Fibroblast of mammary gland (primary cell): ENCODE measurements around the gene XKR7.

Experiments
- DNase-seq: peaks from one replicate; pipeline ENCODE4 v3.0.0-alpha.2; 2010; ENCODE audit warnings: low read depth
- H3K4me3 ChIP-seq: 2 replicates; pipeline ENCODE4 v1.5.1; 2011; ENCODE audit warnings: low read depth, mild to moderate bottlenecking, low read length, moderate library complexity; ENCODE audit not compliant: control insufficient read depth
- CTCF ChIP-seq: conservative IDR thresholded peaks from 2 replicates; pipeline ENCODE4 v1.5.1; 2011; ENCODE audit warnings: low read depth, low read length, inconsistent platforms; ENCODE audit not compliant: control insufficient read depth, insufficient read depth

The XKR7 gene

DNA sequence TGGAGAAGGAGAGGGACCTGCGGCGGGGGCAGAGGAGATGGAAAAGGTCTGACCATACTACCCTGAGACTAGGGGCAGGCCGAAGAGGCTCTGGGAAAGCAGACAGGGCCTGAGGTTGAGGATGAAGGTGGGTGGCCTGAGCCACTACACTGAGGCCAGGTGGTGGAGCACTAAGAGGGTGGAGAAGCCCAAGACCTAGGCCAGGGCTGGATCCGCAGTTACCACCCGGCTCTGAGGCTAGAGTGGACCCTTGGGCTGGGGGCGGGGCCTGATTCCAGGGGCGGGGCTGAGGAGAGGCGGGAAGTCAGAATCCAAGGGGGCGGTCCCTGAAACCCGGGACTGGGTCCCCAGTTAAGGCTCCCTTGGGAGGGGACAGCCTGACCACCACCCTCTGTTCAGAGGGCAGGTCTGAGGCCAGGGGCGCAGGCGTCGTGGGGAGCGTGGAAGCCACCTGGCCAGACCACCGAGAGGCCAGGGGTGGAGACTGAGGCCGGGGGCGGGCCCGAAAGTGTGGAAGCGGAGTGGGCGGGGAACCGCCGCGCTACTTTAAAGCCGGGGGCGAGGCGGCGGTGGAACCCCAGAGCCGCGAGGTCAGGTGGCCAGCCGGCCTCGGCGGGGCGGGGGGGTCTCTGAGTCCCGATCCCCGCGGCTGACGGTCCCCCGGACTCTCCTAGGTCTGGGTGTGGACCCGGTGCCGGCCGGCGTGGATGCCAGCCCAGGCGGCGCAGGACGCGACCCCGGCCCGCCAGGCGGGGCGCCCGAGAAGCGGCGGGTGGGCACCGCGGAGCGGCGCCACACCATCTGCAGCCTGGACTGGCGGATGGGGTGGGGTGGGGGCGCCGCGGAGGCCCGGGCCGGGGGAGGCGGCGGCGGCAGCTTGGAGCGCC, 50.6 kb downstream of the XKR7 start:
- TF ChIP-seq CTCF: no peak
- DNase-seq: no peak
- H3K4me3 ChIP-seq: no peak overlapping the region

DNA sequence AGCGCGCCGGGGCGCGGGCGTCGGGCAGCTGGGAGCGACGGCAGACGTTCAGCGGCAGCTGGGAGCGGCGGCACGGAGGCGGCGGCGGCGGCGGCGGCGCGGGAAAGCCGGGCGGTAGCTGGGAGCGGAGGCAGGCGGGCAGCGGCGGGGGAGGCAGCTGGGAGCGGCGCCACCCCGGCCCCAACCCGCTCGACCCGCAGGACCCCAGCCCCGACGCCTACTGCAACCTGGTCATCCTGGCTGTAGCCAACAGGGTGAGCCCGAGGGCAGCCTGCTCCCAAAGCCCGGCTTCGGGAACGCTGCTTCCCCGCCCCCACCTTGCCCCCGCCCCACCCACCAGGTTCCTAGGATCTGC, 51.2 kb downstream of the XKR7 start:
- no peak for DNase-seq
- no peak for TF ChIP-seq CTCF
- no peak overlapping the region for H3K4me3 ChIP-seq

GRCh38 chr20:32019563-32020463, 51.9 kb downstream of the XKR7 start:
- no peak for DNase-seq
- no peak overlapping the region for H3K4me3 ChIP-seq
- no peak for TF ChIP-seq CTCF

DNA sequence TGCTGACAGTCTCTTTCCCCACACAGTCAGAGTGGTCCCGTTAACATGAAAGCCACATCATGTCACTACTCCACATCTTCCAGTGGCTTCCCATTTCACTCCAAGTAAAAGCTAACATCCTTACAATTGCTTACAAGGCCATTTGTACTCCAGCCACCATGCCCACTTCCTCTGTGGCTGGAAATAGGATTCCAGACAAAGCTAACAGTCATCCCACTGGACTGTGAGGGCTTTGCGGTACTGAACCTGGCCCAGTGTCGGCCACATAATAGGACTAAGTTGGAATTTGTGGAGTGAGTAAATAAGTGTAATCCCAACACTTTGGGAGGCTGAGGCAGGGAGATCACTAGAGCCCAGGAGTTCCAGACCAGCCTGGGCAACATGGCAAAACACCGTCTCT, 53.1 kb downstream of the XKR7 start:
- no peak for TF ChIP-seq CTCF
- no peak overlapping the region for H3K4me3 ChIP-seq
- no peak for DNase-seq

DNA sequence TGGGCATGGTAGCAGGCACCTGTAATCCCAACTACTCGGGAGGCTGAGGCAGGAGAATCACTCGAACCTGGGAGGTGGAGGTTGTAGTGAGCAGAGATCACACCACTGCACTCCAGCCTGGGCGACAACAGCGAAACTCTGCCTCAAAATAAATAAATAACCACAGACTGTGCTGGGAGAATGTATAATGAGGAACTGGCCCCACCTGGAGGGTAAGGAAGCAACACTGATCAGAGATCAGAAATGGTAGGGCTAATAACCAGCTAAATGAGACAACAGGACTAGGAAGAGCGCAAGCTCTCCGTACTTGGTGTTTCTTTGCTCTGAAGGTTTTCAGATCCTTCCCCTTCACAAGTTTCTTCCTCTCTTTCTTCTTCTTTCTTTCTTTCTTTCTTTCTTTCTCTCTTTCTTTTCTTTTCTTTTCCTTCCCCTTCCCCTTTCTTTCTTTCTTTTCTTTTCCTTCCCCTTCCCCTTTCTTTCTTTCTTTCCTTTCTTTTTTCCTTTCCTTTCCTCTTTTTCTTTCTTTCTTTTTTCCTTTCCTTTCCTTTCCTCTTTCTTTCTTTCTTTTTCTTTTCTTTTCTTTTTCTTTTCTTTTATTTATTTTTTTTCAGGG, 56.8 kb downstream of the XKR7 start:
- DNase-seq: no peak
- no peak for TF ChIP-seq CTCF
- H3K4me3 ChIP-seq: no peak overlapping the region

DNA sequence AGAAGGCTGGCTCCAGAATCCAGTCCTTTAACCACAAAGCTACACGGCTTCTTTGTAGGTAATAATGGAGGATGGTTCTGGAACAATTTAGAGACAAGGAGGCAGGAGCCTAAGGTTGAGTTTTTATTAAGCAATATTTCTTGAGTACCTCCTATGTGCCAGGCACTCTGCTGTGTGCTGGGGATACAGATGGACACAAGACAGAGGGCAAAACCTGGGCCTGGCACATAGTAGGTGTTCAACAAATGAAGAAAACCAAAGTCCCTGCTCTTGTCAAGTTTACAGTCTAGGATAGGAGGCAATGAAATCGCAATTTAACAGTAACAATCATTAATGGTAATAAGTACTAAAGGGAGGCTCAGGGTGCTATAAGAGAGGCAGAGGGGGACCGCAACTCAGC, 59.7 kb downstream of the XKR7 start:
- H3K4me3 ChIP-seq: no peak overlapping the region
- TF ChIP-seq CTCF: no peak
- DNase-seq: no peak
